IMR-90 (cell line): ENCODE data around the gene SERPINA4.

Experiments
- BHLHE40 ChIP-seq: fragments of 150-350 bp; IDR thresholded peaks from 2 replicates; pipeline ENCODE4 v1.6.1; 2016; ENCODE audit warnings: mild to moderate bottlenecking, low read depth, low read length
- CEBPB ChIP-seq: IDR thresholded peaks from 2 replicates; pipeline ENCODE4 v1.6.1; 2012; ENCODE audit warnings: low read depth, low read length, improper control_type of control experiment
- CTCF ChIP-seq: conservative IDR thresholded peaks from 2 replicates; pipeline ENCODE4 v1.5.1; 2012; ENCODE audit warnings: mild to moderate bottlenecking, low read depth, low read length, improper control_type of control experiment
- FOS ChIP-seq: fragments of 150-350 bp; IDR thresholded peaks from 2 replicates; pipeline ENCODE4 v1.6.1; 2016; ENCODE audit warnings: low read depth, low read length
- POLR2A ChIP-seq: IDR thresholded peaks from 2 replicates; pipeline ENCODE4 v1.6.1; 2012; ENCODE audit warnings: mild to moderate bottlenecking, low read depth, low read length
- RAD21 ChIP-seq: IDR thresholded peaks from 2 replicates; pipeline ENCODE4 v1.6.1; 2012; ENCODE audit warnings: low read length, improper control_type of control experiment
- RCOR1 ChIP-seq: IDR thresholded peaks from 2 replicates; pipeline ENCODE4 v1.6.1; 2012; ENCODE audit warnings: mild to moderate bottlenecking, low read length, improper control_type of control experiment; ENCODE audit not compliant: insufficient replicate concordance
- RFX5 ChIP-seq: IDR thresholded peaks from 2 replicates; pipeline ENCODE4 v1.8.0; 2012; ENCODE audit warnings: low read depth, mild to moderate bottlenecking, low read length, moderate library complexity

GRCh38 chr14:94601884-94602391 is 40.7 kb downstream of the SERPINA4 start:
- TF ChIP-seq POLR2A (no peak), RFX5 (no peak), RCOR1 (no peak), CTCF (no peak), FOS (peak; percentile 56; the same call in 1 of the 2 replicates), CEBPB (no peak), RAD21 (no peak), BHLHE40 (no peak)
